GM19240 (cell line): Measurements from ENCODE around the gene KTN1.

Source experiments
- DNase-seq: peaks from one replicate; pipeline ENCODE4 v3.0.0; 2011; ENCODE audit warnings: low spot score; ENCODE audit not compliant: insufficient read length

The KTN1 gene

DNA sequence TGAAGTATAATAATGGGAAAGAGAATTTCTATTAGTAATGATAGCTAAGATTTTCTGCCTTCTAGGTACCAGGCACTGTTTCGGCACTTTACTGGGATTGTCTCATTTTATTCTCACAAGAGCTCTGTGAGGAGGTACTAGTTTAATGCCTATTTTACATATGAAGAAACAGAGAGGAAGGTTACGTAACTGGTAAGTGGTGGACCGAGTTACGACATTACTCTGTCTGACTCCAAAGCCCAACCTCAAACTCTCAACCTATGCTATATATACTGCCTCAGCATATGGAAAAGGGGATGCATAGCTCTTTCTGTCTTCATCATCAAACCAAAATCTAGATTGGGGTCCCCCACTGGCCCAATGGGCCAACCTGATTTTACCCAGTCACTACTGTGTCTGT, 133.5 kb downstream of the KTN1 start:
- no peak for DNase-seq

DNA sequence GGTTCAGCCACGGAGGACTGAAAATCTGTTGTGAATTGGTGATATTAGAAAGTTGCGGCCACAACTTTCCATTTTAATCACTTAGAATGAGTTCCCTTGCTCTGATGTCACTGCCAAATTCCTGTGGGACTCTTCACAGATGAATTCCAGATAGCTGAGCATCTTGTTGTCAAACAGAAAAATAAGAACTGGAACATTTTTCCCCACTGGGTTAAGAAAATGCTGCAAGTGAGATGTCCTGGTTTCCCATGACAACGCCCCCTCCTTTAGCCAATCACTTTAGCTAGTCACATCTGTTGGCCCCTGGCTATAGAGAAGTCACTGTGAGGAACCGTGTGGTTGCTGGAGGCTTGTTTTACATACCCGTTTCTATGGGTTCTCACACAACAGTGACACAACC, 135.9 kb downstream of the KTN1 start:
- DNase-seq, result no peak

DNA sequence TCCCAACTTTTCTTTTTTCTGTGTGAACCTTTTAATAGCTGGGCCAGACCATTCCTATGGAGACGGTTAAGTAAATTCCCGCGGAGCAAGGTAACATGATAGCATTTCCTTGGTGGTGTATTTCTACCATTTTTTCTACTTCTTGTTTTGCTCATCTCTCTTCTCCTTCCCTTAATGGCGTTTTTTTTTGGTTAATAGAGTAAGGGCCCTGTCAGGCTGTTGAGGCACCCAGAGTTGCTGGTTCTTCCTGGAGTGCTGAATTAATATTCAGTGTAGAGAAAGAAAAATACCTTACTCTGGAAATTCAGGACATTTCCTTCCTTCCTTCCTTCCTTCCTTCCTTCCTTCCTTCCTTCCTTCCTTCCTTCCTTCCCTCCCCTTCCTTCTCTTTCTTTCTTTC, 137.6 kb downstream of the KTN1 start:
- no peak for DNase-seq

DNA sequence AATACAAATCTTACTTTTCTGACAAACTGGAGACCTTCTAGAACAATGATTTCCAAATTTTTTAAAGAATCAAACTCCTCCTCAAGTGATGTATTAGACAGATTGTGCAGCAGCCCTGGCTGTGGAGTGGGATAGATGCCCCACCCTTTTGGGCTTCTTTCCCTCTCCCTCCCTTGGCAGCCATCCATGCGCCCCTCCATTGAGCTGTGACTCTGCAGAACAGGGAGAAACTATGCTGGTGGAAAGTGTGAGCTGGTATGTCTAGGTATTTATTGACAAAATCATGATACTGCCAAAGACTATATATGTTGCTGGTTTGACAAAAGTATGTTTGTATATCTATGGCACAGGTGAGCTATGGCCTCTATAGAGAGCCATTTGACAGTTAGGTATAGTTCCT, 138.5 kb downstream of the KTN1 start:
- DNase-seq, result no peak

DNA sequence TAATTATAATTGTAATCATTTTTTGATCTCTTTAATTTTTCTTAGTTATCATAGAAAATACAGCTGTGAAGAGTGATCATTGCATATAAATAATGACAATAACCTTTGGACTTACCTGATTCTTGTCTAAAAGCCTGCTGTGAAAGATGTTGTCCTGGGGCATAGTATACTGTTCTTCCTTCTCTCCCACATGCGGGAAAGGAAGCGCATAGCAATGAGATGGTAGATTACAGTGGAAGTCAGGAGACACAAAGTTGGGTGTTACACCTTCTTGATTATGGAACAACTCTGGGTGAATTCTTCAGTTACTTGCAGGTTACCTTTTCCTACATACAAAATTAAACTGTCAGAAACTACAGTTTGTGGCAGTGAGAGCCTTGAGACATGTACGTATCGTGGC, 140.8 kb downstream of the KTN1 start:
- DNase-seq, result no peak

DNA sequence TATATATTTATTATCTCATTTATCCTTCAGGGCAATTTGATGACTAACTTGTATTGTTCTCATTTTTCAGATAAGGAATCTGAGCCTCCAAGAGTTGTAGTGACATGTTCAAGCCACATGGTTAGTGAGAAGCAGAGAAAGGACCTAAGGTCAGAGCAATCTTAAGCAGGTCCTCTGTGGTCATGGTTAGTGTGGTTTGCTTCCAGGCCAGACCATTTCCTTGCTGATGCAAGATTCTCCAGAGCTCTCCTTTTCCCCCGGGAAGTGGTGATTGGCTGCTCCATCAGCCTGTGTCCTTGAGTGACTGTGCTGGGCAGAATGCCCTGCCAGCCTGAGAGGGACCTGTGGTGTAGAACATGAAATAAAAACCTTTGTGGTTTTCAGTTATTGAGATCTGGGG, 141.3 kb downstream of the KTN1 start:
- no peak for DNase-seq

DNA sequence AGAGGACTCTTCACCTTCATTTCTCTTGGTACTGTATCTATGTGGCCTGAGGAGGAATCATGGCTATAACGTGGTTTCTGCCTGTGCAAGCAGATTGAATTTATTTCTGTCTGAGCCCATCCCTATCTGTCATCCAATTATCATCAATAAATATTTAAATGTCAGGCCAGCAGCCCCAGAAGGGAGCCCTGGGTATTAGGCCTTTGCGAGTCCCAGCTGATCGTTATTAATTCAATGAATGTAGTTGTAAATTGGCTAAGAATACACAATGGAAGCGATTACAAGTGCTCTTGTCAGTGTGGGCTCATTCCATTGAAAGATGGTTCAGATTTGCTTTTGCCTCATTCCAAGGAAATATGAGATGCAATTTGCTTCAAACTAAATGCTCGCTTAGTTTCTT, 142.0 kb downstream of the KTN1 start:
- no peak for DNase-seq

DNA sequence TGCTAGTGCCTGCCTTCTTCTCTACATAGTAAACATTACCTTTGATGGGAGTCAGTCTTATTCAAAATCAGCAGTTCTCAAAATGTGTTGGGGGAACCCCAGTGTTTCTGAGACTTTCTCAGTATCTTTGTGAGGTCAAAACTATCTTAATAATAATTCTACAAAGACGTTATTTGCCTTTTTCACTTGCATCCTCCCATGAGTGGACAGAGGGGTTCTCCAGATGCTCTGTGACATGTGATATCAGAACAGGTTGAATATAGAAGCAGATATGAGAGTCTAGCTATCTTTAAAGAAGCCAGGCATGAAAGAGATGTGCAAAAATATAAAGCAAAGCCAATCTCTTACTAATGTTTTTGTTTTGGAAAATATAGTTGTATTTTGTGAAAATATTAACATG, 144.7 kb downstream of the KTN1 start:
- DNase-seq, result no peak

DNA sequence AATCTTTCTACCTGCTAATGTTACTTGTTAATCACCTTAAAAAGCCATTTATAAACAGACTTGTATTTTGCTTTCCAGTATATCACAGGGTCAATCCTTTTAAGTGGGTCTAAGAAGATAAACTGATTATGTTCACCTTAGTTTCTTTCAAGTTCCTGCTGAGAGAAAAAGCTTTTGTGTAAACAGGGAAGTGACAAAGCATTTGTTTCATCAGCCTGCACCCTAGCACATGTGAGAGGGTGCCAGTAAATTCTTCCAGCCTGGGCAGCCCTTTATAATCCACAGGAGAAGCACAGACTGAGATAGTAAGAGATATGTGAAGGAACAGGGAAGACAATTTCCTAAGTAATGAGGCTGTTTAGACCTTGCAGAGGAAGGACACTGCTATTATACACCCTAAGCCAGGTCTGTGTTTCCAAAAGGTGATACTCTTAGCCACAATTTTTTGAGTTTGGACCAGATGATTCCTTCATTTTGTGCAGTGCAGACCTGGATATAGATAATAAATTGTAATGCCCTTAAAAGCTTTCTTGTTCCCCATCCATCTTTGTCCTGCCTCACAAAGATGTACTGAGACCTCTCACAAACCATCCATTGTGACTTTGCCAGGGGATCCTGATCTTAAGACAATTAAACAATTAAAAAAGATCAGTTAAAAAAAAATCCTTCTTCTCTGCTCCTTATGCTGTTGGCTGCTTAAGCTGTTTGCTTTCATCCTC, 150.7 kb downstream of the KTN1 start:
- DNase-seq, result no peak

DNA sequence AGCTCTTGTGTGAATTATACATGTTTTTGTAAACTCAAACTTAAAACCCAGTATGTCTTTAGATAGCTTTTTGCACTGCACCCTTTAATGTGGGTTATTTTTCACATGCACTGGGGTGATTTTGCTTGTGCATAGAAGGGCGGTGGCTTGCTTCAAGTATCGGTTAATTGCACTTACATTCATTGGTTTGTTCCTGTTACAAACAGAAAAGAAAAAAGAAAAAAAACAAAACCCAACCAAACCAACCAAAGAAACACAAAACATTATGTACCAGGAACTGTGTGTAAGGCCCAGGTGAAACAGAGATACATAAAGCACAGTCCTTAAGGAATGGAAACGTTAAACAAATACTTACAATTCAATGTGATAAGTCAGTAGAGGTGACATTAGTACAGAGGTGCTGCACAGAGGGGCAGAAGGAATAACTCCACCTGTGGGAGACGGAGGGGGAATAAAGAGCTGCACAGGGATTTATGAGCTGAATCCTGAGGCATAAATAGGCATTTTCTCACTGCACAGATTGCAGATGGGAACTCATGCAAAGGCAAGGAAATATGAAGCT, 151.4 kb downstream of the KTN1 start:
- DNase-seq, result no peak

DNA sequence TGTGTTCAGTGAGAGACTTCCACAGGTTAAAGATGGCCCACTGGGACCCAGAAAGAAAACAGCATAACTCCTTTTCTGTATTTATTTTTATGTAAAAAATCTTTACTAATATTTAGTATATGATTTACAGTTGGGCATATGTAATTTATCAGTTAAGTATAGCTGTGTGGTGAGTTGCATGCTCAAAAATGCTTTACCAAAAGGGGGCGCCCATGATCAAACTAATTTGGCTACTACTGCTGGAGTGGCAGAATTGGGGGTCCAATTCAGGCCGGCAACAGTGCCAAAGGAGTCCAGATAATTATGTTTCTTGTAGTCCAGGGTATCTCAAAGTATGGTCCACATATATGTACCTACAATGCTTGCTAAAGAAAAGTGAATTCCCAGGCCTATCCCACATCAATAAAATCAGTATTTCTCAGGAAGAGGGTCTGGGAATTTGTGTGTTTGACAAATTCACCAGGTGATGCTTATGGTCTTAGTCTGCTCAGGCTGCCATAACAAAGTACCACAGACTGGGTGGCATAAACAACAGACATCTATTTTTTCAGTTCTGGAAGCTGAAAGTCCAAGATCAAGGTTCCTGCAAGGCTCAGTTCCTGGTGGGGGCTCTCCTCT, 152.0 kb downstream of the KTN1 start:
- DNase-seq, result no peak

DNA sequence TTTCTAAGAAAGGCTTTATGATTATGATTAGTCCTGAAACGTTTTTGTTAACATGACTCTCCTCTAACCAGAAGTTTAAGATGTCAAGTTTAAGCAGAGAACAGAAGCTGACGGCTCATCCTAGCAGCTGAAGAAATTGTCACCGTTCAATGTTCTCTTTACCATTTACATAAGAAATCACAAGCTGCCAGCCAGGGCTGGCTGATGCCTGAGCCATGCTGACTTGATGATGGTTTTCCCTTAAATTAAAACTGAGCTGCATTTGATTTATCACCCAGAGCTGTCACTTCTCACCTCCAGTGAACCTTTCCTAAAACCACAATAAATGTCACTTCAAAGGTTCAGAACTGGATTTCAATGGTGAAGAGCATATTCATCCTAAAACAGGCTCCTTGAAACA, 153.6 kb downstream of the KTN1 start:
- no peak for DNase-seq
